Caki2 (cell line): ENCODE results near the gene COL19A1. TPM values are rescaled to one million over a fixed set of nuclear protein-coding genes. Genes with fewer than 3 reads are reported as not detected.

Experiments used
- total RNA-seq: library from RNA; depleted of rRNA; stranded (reverse); fragments of >200 nt; shearing (Covaris generic); gene quantifications from 2 replicates; pipeline ENCODE4 v1.2.3, GENCODE V29; 2014; ENCODE audit warnings: low replicate concordance; rRNA removed

COL19A1 gene
- total RNA-seq, 1 experiment from 2014 or later, result not detected

Other genes starting within 250 kb of the COL19A1 start
- gene LMBRD1, start 69.5 kb upstream of the COL19A1 start, total RNA-seq, result 16.9 and 24.1 TPM in 2 replicates